A673 (cell line): ENCODE data around the gene STIM1. TPM values are rescaled to one million over a fixed set of nuclear protein-coding genes. Genes with fewer than 3 reads are reported as not detected.

Source experiments
- BruUV-seq: library from RNA; stranded (reverse); fragments of 400-500 nt; replicated peaks from 2 replicates; lab custom pipeline; 2021; lab: Mats Ljungman, UMichigan
- CTCF ChIA-PET: fragments of 300-600 bp; sonication (Branson Sonifier 250); formaldehyde crosslinking; loops from one replicate; lab custom pipeline; 2022; ENCODE audit warnings: antibody characterized with exemption; lab: Charles Lee
- POLR2A ChIA-PET: fragments of 300-600 bp; sonication (Branson Sonifier 250); formaldehyde crosslinking; loops from one replicate; lab custom pipeline; 2022; ENCODE audit warnings: antibody characterized with exemption; ENCODE audit not compliant: low non-redundant PET; lab: Charles Lee
- DNase-seq: peaks from one replicate; pipeline ENCODE4 v3.0.0-alpha.2; 2015; ENCODE audit warnings: low spot score
- H3K27ac ChIP-seq: fragments of 200-600 bp; sonication (generic); 2 replicates; pipeline ENCODE4 v1.5.1; 2016; ENCODE audit warnings: mixed run types, low read depth, mild to moderate bottlenecking, mixed read lengths, antibody characterized with exemption, low read length; ENCODE audit not compliant: poor library complexity, severe bottlenecking
- H3K27me3 ChIP-seq: fragments of 200-600 bp; sonication (generic); replicated peaks from 2 replicates; pipeline ENCODE4 v1.6.1; 2017; ENCODE audit warnings: mixed run types, low read depth, mild to moderate bottlenecking, mixed read lengths, antibody characterized with exemption, low read length; ENCODE audit not compliant: insufficient read depth, poor library complexity
- H3K36me3 ChIP-seq: fragments of 200-600 bp; sonication (generic); 2 replicates; pipeline ENCODE4 v1.6.1; 2016; ENCODE audit warnings: mixed run types, mild to moderate bottlenecking, mixed read lengths, antibody characterized with exemption, low read length; ENCODE audit not compliant: insufficient read depth, poor library complexity, severe bottlenecking
- H3K4me1 ChIP-seq: fragments of 200-600 bp; sonication (generic); 2 replicates; pipeline ENCODE4 v1.6.1; 2017; ENCODE audit warnings: mixed run types, mild to moderate bottlenecking, mixed read lengths, antibody characterized with exemption, low read length; ENCODE audit not compliant: insufficient read depth, poor library complexity, severe bottlenecking
- H3K4me3 ChIP-seq: fragments of 200-600 bp; sonication (generic); 2 replicates; pipeline ENCODE4 v1.5.1; 2016; ENCODE audit warnings: low read depth, mixed run types, mild to moderate bottlenecking, mixed read lengths, low read length; ENCODE audit not compliant: poor library complexity, severe bottlenecking
- H3K9me3 ChIP-seq: fragments of 200-600 bp; sonication (generic); 2 replicates; pipeline ENCODE4 v1.6.1; 2016; ENCODE audit warnings: mixed run types, low read depth, mild to moderate bottlenecking, mixed read lengths, antibody characterized with exemption, low read length; ENCODE audit not compliant: poor library complexity, severe bottlenecking
- EZH2 ChIP-seq: fragments of 200-600 bp; sonication (generic); IDR thresholded peaks from 2 replicates; pipeline ENCODE4 v1.6.1; 2017; ENCODE audit warnings: borderline replicate concordance, low read depth, mild to moderate bottlenecking, mixed read lengths, antibody characterized with exemption, low read length; ENCODE audit not compliant: poor library complexity, severe bottlenecking
- intact Hi-C: fragments of 100-400 bp; cut with micrococcal nuclease; formaldehyde crosslinking; loops from one replicate; pipeline ENCODE4 v1.10.0; 2022; ENCODE audit not compliant: unreplicated experiment
- total RNA-seq: library from RNA; stranded (reverse); gene quantifications from 2 replicates; pipeline ENCODE4 v1.2.3, GENCODE V29; 2021
- TF ChIP-seq, protein P1 (sequence below): fragments of 300-800, 200-600 bp; sonication (generic); conservative IDR thresholded peaks from 2 replicates; pipeline ENCODE4 v1.5.1; 2017; ENCODE audit warnings: low read depth, mild to moderate bottlenecking, antibody characterized with exemption, low read length, moderate library complexity, mixed read lengths

Gene STIM1
- total RNA-seq, 1 experiment from 2014 or later: 14.2 TPM

DNA sequence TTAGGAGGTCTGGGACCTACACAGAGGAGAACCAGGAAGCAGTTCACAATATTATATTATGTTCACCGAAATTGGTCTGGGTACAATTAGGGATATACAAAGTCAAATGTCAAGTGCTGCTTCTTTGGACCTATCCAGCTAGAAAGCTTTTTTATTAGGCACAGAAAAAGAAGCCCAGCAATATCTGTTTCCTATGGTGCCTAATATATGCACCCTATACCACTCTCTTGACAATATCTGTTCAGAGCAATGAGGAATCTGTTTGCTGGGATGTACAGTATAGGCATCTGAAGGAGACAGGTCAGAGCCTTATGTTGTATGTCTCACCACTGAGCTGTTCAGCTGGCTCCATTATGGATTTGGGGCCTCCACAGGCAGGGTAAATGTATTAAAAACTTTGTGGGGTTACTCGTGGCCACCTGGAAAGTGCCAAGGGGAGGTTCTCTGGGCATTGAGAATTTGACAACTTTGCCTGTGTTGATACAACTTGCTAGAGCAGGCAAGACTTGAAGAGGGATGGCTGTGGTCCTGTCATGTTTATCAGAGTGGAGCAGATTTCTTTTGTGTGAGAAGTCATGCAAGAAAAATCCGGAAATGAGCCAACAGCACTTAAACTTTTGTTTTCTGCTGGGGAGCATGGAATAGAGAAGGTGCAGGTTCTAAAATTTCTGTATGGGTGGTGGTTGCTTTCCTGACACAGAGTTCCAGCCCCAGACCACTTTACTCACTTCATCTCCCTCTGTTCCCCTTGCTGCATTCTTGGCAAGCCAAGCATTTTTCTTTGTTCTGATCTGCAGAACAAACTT is 10.1 kb downstream of the STIM1 start:
- DNase-seq: no peak
- H3K36me3 ChIP-seq: no peaks in the 10 kb centered on the region
- TF ChIP-seq, protein P1, sequence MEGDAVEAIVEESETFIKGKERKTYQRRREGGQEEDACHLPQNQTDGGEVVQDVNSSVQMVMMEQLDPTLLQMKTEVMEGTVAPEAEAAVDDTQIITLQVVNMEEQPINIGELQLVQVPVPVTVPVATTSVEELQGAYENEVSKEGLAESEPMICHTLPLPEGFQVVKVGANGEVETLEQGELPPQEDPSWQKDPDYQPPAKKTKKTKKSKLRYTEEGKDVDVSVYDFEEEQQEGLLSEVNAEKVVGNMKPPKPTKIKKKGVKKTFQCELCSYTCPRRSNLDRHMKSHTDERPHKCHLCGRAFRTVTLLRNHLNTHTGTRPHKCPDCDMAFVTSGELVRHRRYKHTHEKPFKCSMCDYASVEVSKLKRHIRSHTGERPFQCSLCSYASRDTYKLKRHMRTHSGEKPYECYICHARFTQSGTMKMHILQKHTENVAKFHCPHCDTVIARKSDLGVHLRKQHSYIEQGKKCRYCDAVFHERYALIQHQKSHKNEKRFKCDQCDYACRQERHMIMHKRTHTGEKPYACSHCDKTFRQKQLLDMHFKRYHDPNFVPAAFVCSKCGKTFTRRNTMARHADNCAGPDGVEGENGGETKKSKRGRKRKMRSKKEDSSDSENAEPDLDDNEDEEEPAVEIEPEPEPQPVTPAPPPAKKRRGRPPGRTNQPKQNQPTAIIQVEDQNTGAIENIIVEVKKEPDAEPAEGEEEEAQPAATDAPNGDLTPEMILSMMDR: no peak
- TF ChIP-seq EZH2: no peak
- no peaks in the 10 kb centered on the region for H3K4me1 ChIP-seq
- BruUV-seq: no TSS peak
- no peaks in the 10 kb centered on the region for H3K9me3 ChIP-seq
- H3K27me3 ChIP-seq: no peaks in the 10 kb centered on the region
- POLR2A ChIA-PET: no interaction called here
- H3K27ac ChIP-seq: no peak overlapping the region
- intact Hi-C loops: no loop called here
- CTCF ChIA-PET: interaction anchor here (1.2 kb wide), 1 partner anchor 11 kb away, joined by 6 read pairs; the partner anchor contains the start of gene STIM1
- H3K4me3 ChIP-seq: no peak overlapping the region

DNA sequence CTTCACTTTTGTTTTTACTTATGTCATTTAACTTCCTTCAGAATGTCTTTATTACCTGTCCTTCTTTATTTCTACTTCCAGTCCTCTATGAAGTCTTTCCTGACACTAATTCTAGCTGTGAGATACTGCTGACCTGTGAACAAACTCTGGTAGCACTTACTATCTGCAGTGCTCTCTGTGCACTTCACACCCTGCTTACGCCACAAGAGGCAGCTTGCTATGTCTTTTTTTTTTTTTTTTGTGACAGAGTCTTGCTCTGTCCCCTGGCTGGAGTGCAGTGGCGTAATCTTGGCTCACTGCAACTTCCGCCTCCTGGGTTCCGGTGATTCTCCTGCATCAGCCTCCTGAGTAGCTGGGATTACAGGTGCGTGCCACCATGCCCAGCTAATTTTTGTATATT is 10.7 kb downstream of the STIM1 start:
- no TSS peak for BruUV-seq
- no peak for DNase-seq
- Histone ChIP-seq H3K36me3 (no peaks in the 10 kb centered on the region), H3K27me3 (no peaks in the 10 kb centered on the region), H3K4me3 (no peak overlapping the region), H3K9me3 (no peaks in the 10 kb centered on the region), H3K4me1 (no peaks in the 10 kb centered on the region), H3K27ac (no peak overlapping the region)
- ChIA-PET CTCF (interaction anchor here (1.2 kb wide), 1 partner anchor 11 kb away, joined by 6 read pairs; the partner anchor contains the start of gene STIM1), POLR2A (no interaction called here)
- intact Hi-C loops: no loop called here
- TF ChIP-seq, protein P1: no peak
- TF ChIP-seq EZH2: no peak

DNA sequence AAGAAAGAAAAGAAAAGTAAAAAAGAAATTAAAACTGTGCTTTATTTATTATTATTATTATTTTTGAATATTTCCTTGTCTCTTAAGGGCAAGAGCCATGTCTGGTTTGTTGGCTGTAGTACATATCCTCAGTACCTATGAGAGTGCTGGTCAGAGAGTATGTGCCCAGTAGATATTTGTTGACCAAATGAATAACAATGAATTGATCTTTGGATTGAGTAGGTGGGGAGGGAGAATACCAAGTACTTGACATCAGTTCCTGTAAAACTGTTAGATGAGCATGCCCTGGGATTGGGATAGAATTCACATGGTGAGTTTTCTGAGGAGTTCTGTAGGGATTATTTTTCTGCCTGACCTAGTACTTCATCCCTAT is 11.4 kb downstream of the STIM1 start:
- no TSS peak for BruUV-seq
- H3K27me3 ChIP-seq: no peaks in the 10 kb centered on the region
- intact Hi-C loops: no loop called here
- DNase-seq: no peak
- TF ChIP-seq EZH2: no peak
- TF ChIP-seq, protein P1: no peak
- ChIA-PET POLR2A (no interaction called here), CTCF (interaction anchor here (0.5 kb wide), 1 partner anchor 12 kb away, joined by 3 read pairs; no protein-coding TSS in a partner anchor)
- no peaks in the 10 kb centered on the region for H3K4me1 ChIP-seq
- H3K9me3 ChIP-seq: no peaks in the 10 kb centered on the region
- no peak overlapping the region for H3K4me3 ChIP-seq
- no peak overlapping the region for H3K27ac ChIP-seq
- H3K36me3 ChIP-seq: no peaks in the 10 kb centered on the region
